IPS DF 4.7 (cell line): ENCODE results near the gene MGAT1.
"Not testable (repeated sequence)": the region's sequence is repeated elsewhere in the genome, so short reads cannot be mapped to it uniquely, and the experiment has no call there.

ENCODE experiments used
- DNase-seq: peaks from one replicate; pipeline ENCODE4 v3.0.0-alpha.2; 2013; ENCODE audit warnings: low spot score; ENCODE audit errors: extremely low read depth

MGAT1 gene

GRCh38 chr5:180786531-180787398 lies 15.8 kb downstream of the MGAT1 start:
- no peak for DNase-seq

- DNase-seq: no peak
Observed at GRCh38 chr5:180785794-180786221, 16.8 kb downstream of the MGAT1 start.

GRCh38 chr5:180785121-180785781 lies 17.4 kb downstream of the MGAT1 start:
- DNase-seq: no peak

DNA sequence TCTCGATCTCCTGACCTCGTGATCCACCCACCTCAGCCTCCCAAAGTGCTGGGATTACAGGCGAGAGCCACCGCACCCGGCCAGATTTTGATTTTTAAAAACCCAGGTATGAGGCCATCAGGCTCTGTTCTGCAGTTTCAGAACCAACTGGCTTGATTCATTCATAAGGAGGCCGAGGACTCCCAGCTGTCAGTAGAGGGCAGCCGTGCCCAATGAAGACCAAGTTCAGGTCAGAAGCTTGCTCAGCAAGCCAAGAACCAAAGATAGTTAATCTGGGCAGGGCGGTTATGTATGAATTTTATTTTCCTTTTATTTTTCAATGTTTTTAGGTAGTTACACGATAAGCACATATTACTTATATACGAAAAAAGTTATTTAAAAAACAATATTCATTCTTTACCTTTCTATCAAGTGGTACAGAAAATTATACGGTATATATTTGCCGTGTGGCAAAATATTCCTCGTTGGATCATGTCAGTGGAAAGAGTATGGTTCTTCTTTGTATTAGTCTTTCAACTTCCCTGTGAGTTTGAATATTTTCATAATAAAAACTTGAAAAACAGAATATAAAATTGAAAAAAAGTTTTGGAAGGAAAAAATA lies 18.0 kb downstream of the MGAT1 start:
- DNase-seq: no peak

DNA sequence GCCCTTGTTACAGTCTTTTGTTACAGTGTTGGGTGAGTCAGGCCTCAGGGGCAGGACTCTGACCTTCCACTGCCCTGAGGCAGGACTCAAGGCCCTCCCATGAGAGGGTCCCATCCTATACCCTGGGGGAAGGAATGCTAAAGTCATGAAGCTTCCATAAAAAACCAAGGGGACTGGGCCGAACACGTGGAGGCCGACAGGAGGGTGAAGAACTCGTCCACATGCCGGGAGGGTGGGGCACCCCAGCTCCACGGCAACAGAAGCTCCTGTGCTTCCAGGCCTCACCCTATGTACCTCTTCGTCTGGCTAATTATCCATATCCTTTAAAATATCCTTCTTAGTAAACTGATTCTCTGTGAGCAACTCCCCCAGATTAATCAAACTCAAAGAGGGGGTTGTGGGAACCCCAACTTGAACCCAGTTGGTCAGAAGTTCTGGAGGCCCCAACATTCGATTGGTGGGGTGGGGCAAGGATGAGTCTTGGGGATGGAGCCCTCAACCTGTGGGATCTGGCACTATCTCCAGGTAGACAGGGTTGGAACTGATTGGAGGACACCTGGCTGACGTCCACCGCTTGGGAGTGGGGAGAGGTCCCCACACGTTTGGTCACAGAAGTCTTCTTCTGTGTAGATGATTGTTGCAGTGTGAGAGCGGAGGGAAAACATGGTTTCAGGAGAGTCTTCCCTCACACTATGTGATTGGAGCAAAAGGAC lies 19.1 kb downstream of the MGAT1 start:
- DNase-seq: no peak

DNA sequence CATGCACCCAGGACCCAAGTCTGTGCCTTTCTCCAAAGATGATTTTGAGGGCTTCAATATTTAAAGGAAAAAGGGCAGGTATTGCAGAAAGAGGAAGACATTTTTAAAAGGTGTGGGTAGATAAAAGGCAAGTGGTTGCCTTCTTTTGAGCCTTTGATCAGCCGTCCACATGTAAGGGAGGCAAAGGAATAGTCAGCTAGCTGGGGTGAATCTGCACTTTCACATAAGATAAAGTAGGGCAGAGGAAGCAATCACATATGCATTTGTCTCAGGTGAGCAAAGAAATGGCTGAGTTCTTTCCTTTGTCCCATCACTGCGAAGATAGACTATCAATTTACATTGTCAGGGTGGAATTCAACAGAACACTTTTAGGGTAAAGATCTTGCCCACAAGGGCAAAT lies 19.9 kb downstream of the MGAT1 start:
- DNase-seq: no peak

GRCh38 chr5:180781900-180782326 lies 20.7 kb downstream of the MGAT1 start:
- DNase-seq: not testable (repeated sequence)

GRCh38 chr5:180779985-180780610 lies 22.5 kb downstream of the MGAT1 start:
- DNase-seq: no peak

GRCh38 chr5:180777475-180777874 lies 25.1 kb downstream of the MGAT1 start:
- no peak for DNase-seq

DNA sequence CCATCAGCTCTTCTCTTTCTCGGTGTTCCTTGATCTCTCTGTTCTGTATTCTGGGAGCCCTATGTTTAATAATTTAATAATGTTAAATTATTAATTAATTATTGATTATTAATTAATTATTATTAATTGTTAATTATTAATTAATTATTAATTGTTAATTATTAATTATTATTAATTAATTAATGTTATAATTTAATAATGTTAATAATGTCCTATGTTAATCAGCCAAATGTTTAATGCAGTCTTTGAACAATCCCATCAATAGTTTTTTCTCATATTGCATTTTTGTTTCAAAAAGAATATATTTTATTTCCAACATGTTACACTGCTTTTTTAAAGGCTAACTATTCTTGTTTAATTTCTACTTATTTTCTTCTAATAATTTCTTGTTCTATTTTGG lies 26.2 kb downstream of the MGAT1 start:
- no peak for DNase-seq

- DNase-seq: no peak
Observed at GRCh38 chr5:180775624-180776023, 27.0 kb downstream of the MGAT1 start.

- DNase-seq: no peak
Observed at GRCh38 chr5:180771839-180772238, 30.8 kb downstream of the MGAT1 start.

- no peak for DNase-seq
Observed at GRCh38 chr5:180769821-180770220, 32.8 kb downstream of the MGAT1 start.

DNA sequence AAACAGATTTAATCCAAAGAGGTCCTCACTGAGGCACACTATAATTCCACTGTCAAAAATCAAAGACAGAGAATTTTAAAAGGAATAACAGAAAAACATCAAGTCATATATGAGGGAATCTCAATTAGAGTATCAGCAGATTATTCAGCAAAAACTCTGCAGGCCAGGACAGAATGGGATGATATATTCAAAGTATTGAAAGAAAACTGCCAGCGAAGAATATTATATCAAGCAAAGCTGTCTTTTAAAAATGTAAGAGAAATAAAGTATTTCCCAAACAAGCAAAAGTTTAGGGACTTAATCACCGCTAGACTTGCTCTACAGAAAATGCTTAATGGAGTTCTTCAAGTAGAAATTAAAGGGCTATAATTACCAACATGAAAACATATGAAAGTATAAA lies 47.0 kb downstream of the MGAT1 start:
- no peak for DNase-seq

DNA sequence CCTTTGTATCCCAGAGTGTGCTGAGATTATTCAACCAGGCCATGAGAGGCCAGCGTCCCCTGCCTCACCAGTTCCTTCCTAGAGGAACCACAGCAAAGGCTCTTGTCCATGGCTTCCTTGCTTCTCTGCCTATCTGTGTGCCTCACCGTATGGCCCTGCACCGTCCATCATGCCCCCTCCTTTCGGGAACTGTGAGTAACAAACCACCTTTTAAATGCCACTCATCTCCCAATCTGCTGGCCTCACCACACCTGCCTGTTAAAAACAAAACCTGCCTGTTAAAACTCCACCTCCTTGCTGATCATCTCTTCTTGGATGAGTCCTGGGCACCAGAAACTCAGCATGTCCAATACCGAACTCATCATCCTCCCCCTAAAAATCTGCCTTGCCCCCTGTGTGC lies 58.4 kb downstream of the MGAT1 start:
- no peak for DNase-seq

GRCh38 chr5:180742727-180743126 lies 59.9 kb downstream of the MGAT1 start:
- no peak for DNase-seq

DNA sequence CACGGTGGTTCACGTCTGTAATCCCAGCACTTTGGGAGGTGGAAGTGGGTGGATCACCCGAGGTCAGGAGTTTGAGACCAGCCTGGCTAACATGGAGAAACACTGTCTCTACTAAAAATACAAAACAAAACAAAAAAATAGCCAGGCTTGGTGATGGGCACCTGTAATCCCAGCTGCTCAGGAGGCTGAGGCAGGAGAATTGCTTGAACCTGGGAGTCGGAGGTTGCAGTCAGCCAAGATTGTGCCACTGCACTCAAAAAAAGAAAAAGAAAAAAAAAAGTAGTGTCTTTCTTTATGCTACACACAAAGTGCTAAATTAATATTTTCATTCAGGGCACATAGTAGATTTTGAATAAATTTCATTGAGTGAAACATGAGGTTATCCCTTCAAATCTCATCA lies 61.7 kb downstream of the MGAT1 start:
- DNase-seq: not testable (repeated sequence)

DNA sequence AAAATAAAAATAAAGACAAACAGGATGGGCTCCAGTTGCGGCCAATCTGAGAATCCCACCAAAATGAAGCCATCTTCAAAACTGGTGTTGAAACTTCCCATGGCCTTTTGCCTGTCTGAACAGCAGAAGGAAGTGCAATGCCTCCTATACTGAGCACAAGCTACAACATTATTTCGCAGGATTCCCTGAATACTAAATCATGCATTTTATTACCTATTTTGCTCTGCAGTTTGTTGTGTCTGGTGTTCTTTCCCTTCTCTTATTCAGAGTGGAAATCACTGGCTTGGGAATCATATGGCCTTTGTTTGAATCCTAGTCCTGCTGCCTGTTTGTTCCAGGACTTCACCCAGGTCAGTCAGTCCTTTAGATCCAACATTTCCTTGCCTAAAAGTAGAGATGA lies 62.6 kb downstream of the MGAT1 start, which contains the start of gene OR2Y1:
Gene OR2Y1, minus strand, starts transcription at position 101 of the 400 bp plus-strand sequence. Its CDS starts 0 bp downstream, at position 101.
- no peak for DNase-seq

DNA sequence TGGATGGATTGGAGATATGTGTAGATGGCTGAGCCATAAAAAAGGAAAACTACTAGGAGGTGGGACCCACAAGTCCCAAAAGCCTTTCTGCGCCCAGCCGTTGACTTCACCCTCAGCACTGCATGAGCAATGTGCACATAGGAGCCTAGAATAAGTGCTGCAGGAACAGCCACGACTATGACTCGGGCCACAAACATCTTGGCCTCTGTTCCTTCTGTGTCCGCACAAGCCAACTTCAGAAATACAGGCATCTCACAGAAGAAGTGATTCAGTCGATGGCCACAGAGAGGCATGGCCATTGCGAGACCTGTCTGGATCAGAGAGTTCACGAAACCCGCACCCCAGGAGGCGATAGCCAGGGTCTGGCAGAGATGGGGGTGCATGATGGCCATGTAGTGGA lies 63.3 kb downstream of the MGAT1 start:
- no peak for DNase-seq

GRCh38 chr5:180736536-180736935 lies 66.1 kb downstream of the MGAT1 start:
- no peak for DNase-seq
